G401.6 (cell line): ENCODE results near the gene ZAP70.

Experiments used
- FAIRE-seq: peaks from 2 replicates; lab custom pipeline; 2012; peaks lifted over from hg19 to GRCh38; lab: Jason Lieb, UNC

ZAP70 gene

GRCh38 chr2:97752342-97753334 is 39.3 kb downstream of the ZAP70 start:
- FAIRE-seq, result no peak

- no peak for FAIRE-seq
These were observed 41.4 kb downstream of the ZAP70 start for GRCh38 chr2:97754690-97755346.

DNA sequence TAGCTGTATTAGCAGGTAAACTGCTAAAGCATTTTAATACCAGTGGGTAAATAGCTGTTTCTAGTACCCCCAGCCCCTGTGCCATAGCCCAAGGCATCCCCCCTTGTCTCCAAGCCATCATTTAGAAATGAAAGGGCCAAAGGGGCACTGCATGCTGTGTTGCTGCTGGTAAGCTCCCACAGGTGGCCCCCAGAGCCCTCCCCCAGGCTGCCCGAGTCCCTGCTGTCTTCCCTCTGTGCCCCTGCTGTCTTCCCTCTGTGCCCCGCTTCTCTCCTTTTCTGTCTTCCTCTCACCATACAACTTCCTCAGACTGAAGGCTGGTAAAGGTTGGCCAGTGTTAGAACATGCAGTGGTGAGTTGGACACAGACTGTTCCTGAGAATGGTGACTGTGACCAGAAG is 42.1 kb downstream of the ZAP70 start:
- no peak for FAIRE-seq

- no peak for FAIRE-seq
These were observed 43.7 kb downstream of the ZAP70 start for GRCh38 chr2:97757062-97757461.

- no peak for FAIRE-seq
These were observed 44.8 kb downstream of the ZAP70 start for GRCh38 chr2:97758131-97758705.

- no peak for FAIRE-seq
These were observed 46.5 kb downstream of the ZAP70 start for GRCh38 chr2:97759727-97760407.

DNA sequence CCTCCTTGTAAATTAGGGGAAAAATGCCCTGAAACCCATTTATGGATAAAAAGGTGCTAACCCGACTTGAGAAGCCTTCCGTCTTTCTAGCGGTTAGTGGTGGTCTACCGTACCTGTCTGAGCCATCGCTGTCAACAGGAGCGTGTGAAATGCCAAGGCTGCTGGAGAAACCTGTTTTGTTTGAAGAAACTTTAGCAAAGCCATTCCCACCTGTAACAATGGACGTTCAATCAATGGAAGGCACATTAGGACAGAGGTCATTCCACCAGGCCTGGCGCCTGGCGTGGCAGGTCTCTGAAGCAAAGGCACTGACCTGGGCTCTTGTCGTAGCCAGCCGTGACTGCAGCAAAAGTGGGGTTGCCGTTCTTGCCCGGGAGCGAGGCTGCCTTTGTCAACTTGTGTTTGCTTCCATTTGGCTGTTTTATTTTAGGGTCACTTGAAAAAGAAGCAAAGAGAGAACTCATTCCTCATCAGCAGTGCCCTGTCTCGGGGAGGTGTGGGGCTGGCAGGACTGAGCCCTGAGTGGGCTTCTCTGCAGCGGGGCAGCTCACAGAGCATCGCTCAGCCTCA is 47.2 kb downstream of the ZAP70 start:
- no peak for FAIRE-seq

GRCh38 chr2:97761192-97761591 is 47.8 kb downstream of the ZAP70 start:
- no peak for FAIRE-seq

DNA sequence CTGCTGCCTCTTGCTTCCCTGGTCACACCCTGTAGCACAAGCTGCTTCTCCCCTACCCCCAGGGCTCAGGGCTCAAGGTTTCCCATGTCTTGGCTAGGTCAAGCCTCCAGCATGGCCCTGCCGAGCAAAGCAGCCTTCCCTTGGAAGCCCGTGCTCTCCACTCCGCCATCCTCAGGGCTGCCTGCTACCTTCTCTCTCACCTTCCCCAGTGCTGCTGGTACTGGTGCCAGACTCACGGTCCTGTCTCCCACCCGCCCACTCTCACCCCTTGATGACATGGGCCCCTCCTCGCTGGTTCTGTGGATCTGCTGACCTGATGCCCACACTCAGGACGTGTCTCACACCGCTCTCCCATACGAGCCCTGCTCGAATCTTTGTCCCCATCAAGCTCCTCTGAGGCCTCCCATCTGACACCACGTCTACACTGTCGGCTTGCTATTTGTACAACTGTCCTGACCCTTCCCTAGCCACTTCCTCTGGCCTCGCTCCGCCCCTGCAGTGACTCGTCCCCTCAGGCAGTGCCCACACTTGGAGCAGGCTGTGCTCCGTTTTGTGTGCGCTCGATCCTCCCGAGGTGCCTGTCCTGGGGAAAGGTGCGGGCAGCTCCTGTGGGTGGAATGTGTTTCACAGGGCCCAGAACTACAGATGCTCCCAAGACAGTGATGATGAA is 49.9 kb downstream of the ZAP70 start:
- FAIRE-seq, result no peak

GRCh38 chr2:97764559-97765263 is 51.3 kb downstream of the ZAP70 start:
- no peak for FAIRE-seq

- no peak for FAIRE-seq
These were observed 52.6 kb downstream of the ZAP70 start for GRCh38 chr2:97765933-97766332.

GRCh38 chr2:97766567-97766966 is 53.2 kb downstream of the ZAP70 start:
- no peak for FAIRE-seq

GRCh38 chr2:97769308-97769707 is 55.9 kb downstream of the ZAP70 start:
- FAIRE-seq, result no peak

- FAIRE-seq, result no peak
These were observed 56.3 kb downstream of the ZAP70 start for GRCh38 chr2:97769711-97770110.

- FAIRE-seq, result no peak
These were observed 57.1 kb downstream of the ZAP70 start for GRCh38 chr2:97770445-97770844.

- no peak for FAIRE-seq
These were observed 61.0 kb downstream of the ZAP70 start for GRCh38 chr2:97774425-97774824.

GRCh38 chr2:97775074-97775473 is 61.7 kb downstream of the ZAP70 start:
- FAIRE-seq, result no peak

- no peak for FAIRE-seq
These were observed 65.8 kb downstream of the ZAP70 start for GRCh38 chr2:97779141-97779540.

DNA sequence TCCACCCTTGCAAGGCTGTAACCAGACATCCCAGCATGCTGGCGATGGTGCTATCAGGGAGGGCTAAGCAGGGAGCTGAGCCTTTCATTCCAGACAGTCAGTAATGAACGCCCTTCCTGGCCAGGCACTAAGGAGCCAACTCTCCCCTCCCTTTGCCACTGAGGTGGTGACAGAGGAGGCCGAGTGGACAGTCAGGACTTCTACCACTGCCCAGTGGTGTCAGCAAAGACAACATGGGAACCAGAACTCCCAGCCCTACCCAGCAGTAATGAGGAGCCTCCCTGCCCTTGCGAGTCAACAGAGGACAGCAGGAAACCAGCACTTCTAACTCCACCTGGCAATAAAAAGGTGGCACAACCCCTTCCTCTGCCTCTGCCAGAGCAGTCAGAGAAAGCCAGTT is 68.6 kb downstream of the ZAP70 start:
- FAIRE-seq, result no peak

GRCh38 chr2:97784953-97785352 is 71.6 kb downstream of the ZAP70 start:
- FAIRE-seq, result no peak

GRCh38 chr2:97785818-97786217 is 72.4 kb downstream of the ZAP70 start:
- no peak for FAIRE-seq
